ENCODE measurements around the gene AASS. TPM values are rescaled to one million over a fixed set of nuclear protein-coding genes. Genes with fewer than 3 reads are reported as not detected.

The AASS gene
- total RNA-seq, 4 donors from 2014 or later: 10.1 to 28.5 (median 24.3) TPM

DNA sequence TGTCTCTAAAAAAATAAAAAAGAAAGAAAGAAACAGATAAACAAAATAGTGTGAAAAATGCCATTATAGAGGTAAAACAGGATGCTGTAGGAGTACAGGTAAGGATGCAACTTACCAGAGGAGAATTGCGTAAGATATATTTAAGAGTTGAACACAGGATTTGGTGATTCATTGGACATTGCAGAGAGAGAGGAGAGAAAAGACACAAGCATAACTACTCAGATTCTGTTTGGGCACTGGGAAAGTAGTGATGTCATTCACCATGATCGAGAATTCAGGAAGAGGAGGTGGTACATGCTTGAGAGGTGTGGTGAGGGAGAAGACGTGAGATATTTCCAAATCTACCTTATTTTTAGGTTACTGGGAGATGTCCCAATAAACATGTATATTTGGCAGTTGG, 97.6 kb downstream of the AASS start:
- no peaks in the 10 kb centered on the region for H3K27me3 ChIP-seq
- TF ChIP-seq, protein P1, sequence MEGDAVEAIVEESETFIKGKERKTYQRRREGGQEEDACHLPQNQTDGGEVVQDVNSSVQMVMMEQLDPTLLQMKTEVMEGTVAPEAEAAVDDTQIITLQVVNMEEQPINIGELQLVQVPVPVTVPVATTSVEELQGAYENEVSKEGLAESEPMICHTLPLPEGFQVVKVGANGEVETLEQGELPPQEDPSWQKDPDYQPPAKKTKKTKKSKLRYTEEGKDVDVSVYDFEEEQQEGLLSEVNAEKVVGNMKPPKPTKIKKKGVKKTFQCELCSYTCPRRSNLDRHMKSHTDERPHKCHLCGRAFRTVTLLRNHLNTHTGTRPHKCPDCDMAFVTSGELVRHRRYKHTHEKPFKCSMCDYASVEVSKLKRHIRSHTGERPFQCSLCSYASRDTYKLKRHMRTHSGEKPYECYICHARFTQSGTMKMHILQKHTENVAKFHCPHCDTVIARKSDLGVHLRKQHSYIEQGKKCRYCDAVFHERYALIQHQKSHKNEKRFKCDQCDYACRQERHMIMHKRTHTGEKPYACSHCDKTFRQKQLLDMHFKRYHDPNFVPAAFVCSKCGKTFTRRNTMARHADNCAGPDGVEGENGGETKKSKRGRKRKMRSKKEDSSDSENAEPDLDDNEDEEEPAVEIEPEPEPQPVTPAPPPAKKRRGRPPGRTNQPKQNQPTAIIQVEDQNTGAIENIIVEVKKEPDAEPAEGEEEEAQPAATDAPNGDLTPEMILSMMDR (IDR thresholded peaks at IDR 0.05): no peak
- no peak for TF ChIP-seq POLR2A (IDR thresholded peaks at IDR 0.05)
- no peak overlapping the region for H3K27ac ChIP-seq
- no peak for DNase-seq
- no peak overlapping the region for H3K4me3 ChIP-seq
- H3K9me3 ChIP-seq: no peaks in the 10 kb centered on the region
- H3K36me3 ChIP-seq: no peaks in the 10 kb centered on the region
- H3K4me1 ChIP-seq: no peaks in the 10 kb centered on the region

DNA sequence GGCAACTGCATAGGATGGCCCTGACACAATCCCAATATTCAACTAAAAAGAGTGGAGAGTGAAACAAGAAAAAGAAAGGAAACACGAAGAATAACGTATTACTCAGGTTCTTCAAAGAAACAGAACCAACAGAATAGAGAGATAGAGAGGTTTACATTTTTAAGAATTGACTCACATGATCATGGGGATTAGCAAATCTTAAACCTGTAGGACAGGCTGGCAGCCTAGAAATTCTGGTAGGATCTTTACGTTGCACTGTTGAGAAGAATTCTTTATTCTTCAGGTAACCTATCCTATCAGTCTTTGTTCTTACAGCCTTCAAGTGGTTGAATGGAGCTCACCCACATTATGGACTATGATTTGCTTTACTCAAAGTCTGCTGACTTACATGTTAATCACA, 103.9 kb downstream of the AASS start:
- Histone ChIP-seq H3K4me1 (no peaks in the 10 kb centered on the region), H3K4me3 (no peak overlapping the region), H3K27me3 (no peaks in the 10 kb centered on the region), H3K36me3 (no peaks in the 10 kb centered on the region), H3K9me3 (no peaks in the 10 kb centered on the region), H3K27ac (no peak overlapping the region)
- DNase-seq: no peak
- no peak for TF ChIP-seq POLR2A (IDR thresholded peaks at IDR 0.05)
- TF ChIP-seq, protein P1 (IDR thresholded peaks at IDR 0.05): no peak

DNA sequence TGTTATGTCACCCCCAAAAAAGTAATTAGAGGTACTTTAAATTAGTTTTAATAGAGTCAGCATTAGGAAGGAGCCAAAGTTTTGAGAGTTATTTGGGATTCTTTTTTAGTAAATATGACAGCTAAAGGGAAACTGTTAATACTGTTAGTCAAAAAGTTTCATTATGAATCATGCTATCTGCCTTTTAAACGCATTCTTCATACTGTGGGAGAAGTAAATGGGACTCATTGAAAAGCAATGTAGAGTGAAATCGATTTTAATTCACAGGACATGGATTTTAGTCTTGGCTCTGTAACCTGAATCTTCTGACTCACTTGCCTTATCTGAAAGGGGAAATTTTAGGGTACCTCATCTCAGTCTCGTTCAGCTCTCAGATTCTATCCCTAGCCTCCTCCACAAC, 105.1 kb downstream of the AASS start:
- no peak overlapping the region for H3K4me3 ChIP-seq
- H3K27me3 ChIP-seq: no peaks in the 10 kb centered on the region
- DNase-seq: no peak
- TF ChIP-seq, protein P1 (IDR thresholded peaks at IDR 0.05): no peak
- no peak for TF ChIP-seq POLR2A (IDR thresholded peaks at IDR 0.05)
- no peaks in the 10 kb centered on the region for H3K4me1 ChIP-seq
- no peaks in the 10 kb centered on the region for H3K9me3 ChIP-seq
- H3K36me3 ChIP-seq: no peaks in the 10 kb centered on the region
- H3K27ac ChIP-seq: no peak overlapping the region

DNA sequence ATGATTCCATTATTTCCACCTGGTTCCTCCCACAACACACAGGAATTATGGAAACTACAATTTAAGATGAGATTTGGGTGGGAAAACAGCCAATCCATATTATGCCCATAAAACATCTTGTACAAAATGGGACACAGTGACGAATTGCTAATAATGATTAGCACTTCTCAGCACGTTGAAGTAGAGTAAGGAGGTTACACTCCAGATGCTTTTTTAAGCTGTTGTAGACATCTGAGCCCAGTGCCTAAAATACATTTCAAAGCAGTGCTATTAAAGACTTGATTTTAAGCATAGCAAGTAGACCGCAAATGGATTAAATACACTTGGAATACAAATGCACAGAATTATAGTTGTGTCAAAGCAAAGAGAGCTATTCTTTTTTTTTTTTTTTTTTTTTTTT, 105.9 kb downstream of the AASS start:
- no peak for TF ChIP-seq POLR2A (IDR thresholded peaks at IDR 0.05)
- TF ChIP-seq, protein P1 (IDR thresholded peaks at IDR 0.05): no peak
- no peaks in the 10 kb centered on the region for H3K9me3 ChIP-seq
- no peaks in the 10 kb centered on the region for H3K36me3 ChIP-seq
- no peak overlapping the region for H3K4me3 ChIP-seq
- no peaks in the 10 kb centered on the region for H3K27me3 ChIP-seq
- no peaks in the 10 kb centered on the region for H3K4me1 ChIP-seq
- DNase-seq: no peak
- no peak overlapping the region for H3K27ac ChIP-seq

DNA sequence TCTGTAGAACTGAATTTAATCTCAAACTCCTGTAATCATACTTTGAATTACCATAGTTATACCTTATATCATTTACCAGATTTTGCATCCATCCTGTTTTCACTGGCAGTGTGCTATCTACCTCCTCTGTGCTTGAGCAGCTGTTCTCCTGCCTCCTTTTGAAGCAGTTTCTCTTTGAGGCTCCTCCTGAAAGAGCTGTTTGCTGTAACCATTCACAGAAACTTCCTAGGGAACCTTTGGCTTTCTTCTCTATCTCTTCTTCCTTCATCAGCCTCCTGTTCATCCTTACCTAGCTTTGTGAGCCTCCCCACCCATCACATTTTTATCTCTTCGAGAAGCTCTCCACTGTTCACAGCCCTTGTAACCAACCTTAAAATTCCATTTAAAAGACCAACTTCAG, 108.2 kb downstream of the AASS start:
- Histone ChIP-seq H3K9me3 (no peaks in the 10 kb centered on the region), H3K4me1 (no peaks in the 10 kb centered on the region), H3K27ac (no peak overlapping the region), H3K36me3 (no peaks in the 10 kb centered on the region), H3K27me3 (no peaks in the 10 kb centered on the region), H3K4me3 (no peak overlapping the region)
- no peak for DNase-seq
- no peak for TF ChIP-seq POLR2A (IDR thresholded peaks at IDR 0.05)
- TF ChIP-seq, protein P1 (IDR thresholded peaks at IDR 0.05): no peak

DNA sequence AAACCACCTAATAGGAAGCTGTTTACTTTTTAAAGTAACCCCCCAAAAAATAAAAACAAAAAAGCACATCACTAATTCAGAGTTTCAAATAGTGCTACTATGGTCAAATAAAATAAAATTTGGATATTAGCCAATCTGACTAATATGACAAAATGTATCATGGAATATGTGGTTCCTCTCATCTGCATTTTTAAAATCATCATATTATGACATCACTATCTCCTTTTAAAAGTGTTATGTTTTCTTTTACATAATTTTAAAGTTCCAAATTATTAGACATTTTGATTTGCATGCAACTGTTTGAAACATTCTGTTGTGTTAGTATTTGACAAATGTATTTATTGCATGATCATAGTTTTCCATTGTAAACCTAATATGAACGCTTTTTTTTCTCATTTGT, 110.4 kb downstream of the AASS start:
- TF ChIP-seq, protein P1 (IDR thresholded peaks at IDR 0.05): no peak
- no peak for TF ChIP-seq POLR2A (IDR thresholded peaks at IDR 0.05)
- Histone ChIP-seq H3K36me3 (no peaks in the 10 kb centered on the region), H3K27ac (no peak overlapping the region), H3K4me1 (no peaks in the 10 kb centered on the region), H3K27me3 (no peaks in the 10 kb centered on the region), H3K4me3 (no peak overlapping the region), H3K9me3 (no peaks in the 10 kb centered on the region)
- DNase-seq: no peak
